Colonic mucosa (tissue), 4 donors: ENCODE measurements around the gene STX2. TPM values are rescaled to one million over a fixed set of nuclear protein-coding genes. Genes with fewer than 3 reads are reported as not detected.

ENCODE experiments used
- DNase-seq: peaks from one replicate; pipeline ENCODE4 v3.0.0-alpha.2; 2020
- H3K27ac ChIP-seq: fragments of 200-600 bp; one replicate; pipeline ENCODE4 v1.8.0; 2021
- H3K27me3 ChIP-seq: fragments of 200-600 bp; one replicate; pipeline ENCODE4 v1.8.0; 2021
- H3K36me3 ChIP-seq: fragments of 200-600 bp; one replicate; pipeline ENCODE4 v1.8.0; 2021
- H3K4me1 ChIP-seq: fragments of 200-600 bp; one replicate; pipeline ENCODE4 v1.8.0; 2021; ENCODE audit warnings: mild to moderate bottlenecking
- H3K4me3 ChIP-seq: fragments of 200-600 bp; one replicate; pipeline ENCODE4 v1.8.0; 2021
- H3K9ac ChIP-seq, 2 donors: one replicate each; pipeline ENCODE4 v1.7.0; 2013; ENCODE audit warnings: control low read depth in 2 of 2, low read depth in 2 of 2, low read length in 2 of 2
- H3K9me3 ChIP-seq: fragments of 200-600 bp; one replicate; pipeline ENCODE4 v1.8.0; 2021
- CTCF ChIP-seq: fragments of 200-600 bp; IDR thresholded peaks from one replicate; pipeline ENCODE4 v1.8.0; 2022; ENCODE audit warnings: antibody characterized with exemption, mild to moderate bottlenecking
- intact Hi-C: fragments of 100-400 bp; cut with DNase I; formaldehyde crosslinking; loops from one replicate; pipeline ENCODE4 v1.14.1; 2022
- total RNA-seq, 2 donors: library from RNA; stranded (reverse); fragmentation: NEBNext Ultra II Directional in 1 of 2; extraction: Animal tissue kit (Norgen Biotek cat#: 25700) in 1 of 2; gene quantifications; one replicate each; pipeline ENCODE4 v1.2.1, GENCODE V29; 2021
- donor health status: healthy.
- donor health status: DM: no; HTN: no; CAD: no.
- donor health status: DM: no; HTN: no; CAD: no.

STX2 gene
- total RNA-seq, 2 donors from 2014 or later: 2.1 to 4.8 TPM

- H3K9me3 ChIP-seq: no peaks in the 10 kb centered on the region
- intact Hi-C loops: no loop called here
- DNase-seq: no peak
- no peaks in the 10 kb centered on the region for H3K4me1 ChIP-seq
- H3K4me3 ChIP-seq: peak overlapping the region; percentile 60
- H3K36me3 ChIP-seq: no peaks in the 10 kb centered on the region
- H3K9ac ChIP-seq: peak overlapping the region in 1 of 2 donors; percentile 34
- H3K27ac ChIP-seq: no peak overlapping the region
- H3K27me3 ChIP-seq: no peaks in the 10 kb centered on the region
- no peak for TF ChIP-seq CTCF
These were observed 837 bp upstream of the STX2 start for GRCh38 chr12:130839770-130840404.

GRCh38 chr12:130838284-130838950 lies 633 bp downstream of the STX2 start:
- Histone ChIP-seq H3K9me3 (no peaks in the 10 kb centered on the region), H3K4me3 (peak overlapping the region; percentile 60), H3K27me3 (no peaks in the 10 kb centered on the region), H3K27ac (no peak overlapping the region), H3K9ac (peak overlapping the region; percentile 28 to 61), H3K36me3 (no peaks in the 10 kb centered on the region), H3K4me1 (no peaks in the 10 kb centered on the region)
- intact Hi-C loops: no loop called here
- no peak for TF ChIP-seq CTCF
- DNase-seq: peak; percentile 25

- no peaks in the 10 kb centered on the region for H3K36me3 ChIP-seq
- no peaks in the 10 kb centered on the region for H3K27me3 ChIP-seq
- no peak for TF ChIP-seq CTCF
- H3K4me3 ChIP-seq: no peak overlapping the region
- H3K4me1 ChIP-seq: no peaks in the 10 kb centered on the region
- H3K9ac ChIP-seq: no peak overlapping the region
- intact Hi-C loops: no loop called here
- no peak for DNase-seq
- no peak overlapping the region for H3K27ac ChIP-seq
- no peaks in the 10 kb centered on the region for H3K9me3 ChIP-seq
These were observed 3.6 kb downstream of the STX2 start for GRCh38 chr12:130835436-130835835.

GRCh38 chr12:130835011-130835410 lies 4.0 kb downstream of the STX2 start:
- intact Hi-C loops: no loop called here
- Histone ChIP-seq H3K27me3 (no peaks in the 10 kb centered on the region), H3K9me3 (no peaks in the 10 kb centered on the region), H3K4me3 (no peak overlapping the region), H3K9ac (no peak overlapping the region), H3K36me3 (no peaks in the 10 kb centered on the region), H3K27ac (no peak overlapping the region), H3K4me1 (no peaks in the 10 kb centered on the region)
- no peak for DNase-seq
- TF ChIP-seq CTCF: no peak

- H3K4me3 ChIP-seq: no peak overlapping the region
- no peaks in the 10 kb centered on the region for H3K9me3 ChIP-seq
- no peak for TF ChIP-seq CTCF
- H3K9ac ChIP-seq: no peak overlapping the region
- intact Hi-C loops: no loop called here
- no peak overlapping the region for H3K27ac ChIP-seq
- no peaks in the 10 kb centered on the region for H3K36me3 ChIP-seq
- DNase-seq: peak; percentile 22
- no peaks in the 10 kb centered on the region for H3K4me1 ChIP-seq
- H3K27me3 ChIP-seq: no peaks in the 10 kb centered on the region
These were observed 6.4 kb downstream of the STX2 start for GRCh38 chr12:130832561-130833209.
